ENCODE results near the gene TERB1.
A peak's percentile ranks its signal among the peaks of the same experiment; 100 is the strongest.

The TERB1 gene

GRCh38 chr16:66746682-66747081 lies 54.7 kb downstream of the TERB1 start:
- no peak for DNase-seq (ENCODE audit: low read depth in 2 of 2)

GRCh38 chr16:66746048-66746447 lies 55.3 kb downstream of the TERB1 start:
- DNase-seq (ENCODE audit: low read depth in 2 of 2) = no peak

GRCh38 chr16:66741950-66742808 lies 59.2 kb downstream of the TERB1 start:
- DNase-seq (ENCODE audit: low read depth in 2 of 2) = no peak

- DNase-seq (ENCODE audit: low read depth in 2 of 2) = no peak
Observed at GRCh38 chr16:66741169-66741900, 60.0 kb downstream of the TERB1 start.

GRCh38 chr16:66740533-66740932 lies 60.9 kb downstream of the TERB1 start:
- no peak for DNase-seq (ENCODE audit: low read depth in 2 of 2)

GRCh38 chr16:66740010-66740409 lies 61.4 kb downstream of the TERB1 start:
- peak in 1 of 2 donors; percentile 11 for DNase-seq (ENCODE audit: low read depth in 2 of 2)

GRCh38 chr16:66735891-66736290 lies 65.5 kb downstream of the TERB1 start:
- DNase-seq (ENCODE audit: low read depth in 2 of 2) = no peak

GRCh38 chr16:66731101-66731500 lies 70.3 kb downstream of the TERB1 start:
- no peak for DNase-seq (ENCODE audit: low read depth in 2 of 2)

GRCh38 chr16:66728804-66729203 lies 72.6 kb downstream of the TERB1 start:
- DNase-seq (ENCODE audit: low read depth in 2 of 2) = no peak

- DNase-seq (ENCODE audit: low read depth in 2 of 2) = no peak
Observed at GRCh38 chr16:66728117-66728787, 73.1 kb downstream of the TERB1 start.

- DNase-seq (ENCODE audit: low read depth in 2 of 2) = no peak
Observed at GRCh38 chr16:66720766-66721165, 80.6 kb downstream of the TERB1 start.

- no peak for DNase-seq (ENCODE audit: low read depth in 2 of 2)
Observed at GRCh38 chr16:66719246-66719645, 82.1 kb downstream of the TERB1 start.

GRCh38 chr16:66717776-66718175 lies 83.6 kb downstream of the TERB1 start:
- DNase-seq (ENCODE audit: low read depth in 2 of 2) = no peak

GRCh38 chr16:66717112-66717675 lies 84.2 kb downstream of the TERB1 start:
- no peak for DNase-seq (ENCODE audit: low read depth in 2 of 2)

- DNase-seq (ENCODE audit: low read depth in 2 of 2) = no peak
Observed at GRCh38 chr16:66714654-66715307, 86.6 kb downstream of the TERB1 start.

GRCh38 chr16:66714062-66714461 lies 87.3 kb downstream of the TERB1 start:
- DNase-seq (ENCODE audit: low read depth in 2 of 2) = no peak

GRCh38 chr16:66713076-66713475 lies 88.3 kb downstream of the TERB1 start:
- DNase-seq (ENCODE audit: low read depth in 2 of 2) = no peak

- no peak for DNase-seq (ENCODE audit: low read depth in 2 of 2)
Observed at GRCh38 chr16:66712512-66712911, 88.9 kb downstream of the TERB1 start.

GRCh38 chr16:66711581-66711980 lies 89.8 kb downstream of the TERB1 start:
- DNase-seq (ENCODE audit: low read depth in 2 of 2) = no peak

- DNase-seq (ENCODE audit: low read depth in 2 of 2) = no peak
Observed at GRCh38 chr16:66706506-66706880, 94.9 kb downstream of the TERB1 start.

- no peak for DNase-seq (ENCODE audit: low read depth in 2 of 2)
Observed at GRCh38 chr16:66705790-66706505, 95.4 kb downstream of the TERB1 start.

Measured in stimulated activated CD4-positive, alpha-beta T cell treated with anti-CD3 and anti-CD28 coated beads, Interleukin-15, amount 100 ng/mL, for 48 hours (primary cell).